K562 (cell line): Measurements from ENCODE around the gene SMIM3. TPM values are rescaled to one million over a fixed set of nuclear protein-coding genes. Genes with fewer than 3 reads are reported as not detected.

Experiments
- CBX3 ChIP-seq, 2 experiments: IDR thresholded peaks; 1 replicate in 1 of 2; 2 replicates in 1 of 2; pipeline ENCODE4 v1.6.1; 2012; ENCODE audit warnings: inconsistent platforms in 2 of 2, low read length in 2 of 2, borderline replicate concordance in 1 of 2, control low read depth in 1 of 2
- DMBX1 ChIP-seq: fragments of 250-450 bp; sonication (Bioruptor Pico); IDR thresholded peaks from 2 replicates; pipeline ENCODE4 v1.8.0; 2022; ENCODE audit warnings: inconsistent platforms, mild to moderate bottlenecking, moderate library complexity, borderline replicate concordance
- ESRRA ChIP-seq: fragments of 450-650 bp; IDR thresholded peaks from 2 replicates; pipeline ENCODE4 v1.6.1; 2014; ENCODE audit warnings: low read depth, mild to moderate bottlenecking, moderate library complexity, borderline replicate concordance
- ETV5 ChIP-seq: sonication (generic); formaldehyde crosslinking; IDR thresholded peaks from 2 replicates; pipeline ENCODE4 v1.4.0; 2020; ENCODE audit warnings: low read depth, mild to moderate bottlenecking, missing genetic modification reagents
- FOXJ2 ChIP-seq: fragments of 200-800 bp; sonication (Bioruptor generic); IDR thresholded peaks from 2 replicates; pipeline ENCODE4 v1.6.1; 2016; ENCODE audit warnings: missing genetic modification characterization, missing compliant biosample characterization
- FOXK2 ChIP-seq, 2 experiments: fragments of 450-650 bp; IDR thresholded peaks in 1 of 2; conservative IDR thresholded peaks in 1 of 2; 2 replicates each; pipeline ENCODE4 v1.6.1; 2016; ENCODE audit warnings: low read depth in 2 of 2, mild to moderate bottlenecking in 1 of 2
- FOXO4 ChIP-seq: fragments of 450-650 bp; formaldehyde crosslinking; IDR thresholded peaks from 2 replicates; pipeline ENCODE4 v1.4.0; 2020; ENCODE audit warnings: mild to moderate bottlenecking, moderate library complexity
- GATAD2B ChIP-seq: fragments of 450-650 bp; IDR thresholded peaks from 2 replicates; pipeline ENCODE4 v1.6.1; 2017; ENCODE audit warnings: mild to moderate bottlenecking, borderline replicate concordance
- LCOR ChIP-seq: sonication (generic); formaldehyde crosslinking; IDR thresholded peaks from 2 replicates; pipeline ENCODE4 v1.8.0; 2022; ENCODE audit warnings: mild to moderate bottlenecking, missing genetic modification reagents
- MCM3 ChIP-seq: fragments of 450-650 bp; IDR thresholded peaks from 2 replicates; pipeline ENCODE4 v1.6.1; 2016
- MECOM ChIP-seq: fragments of 250-450 bp; sonication (Bioruptor Pico); IDR thresholded peaks from 2 replicates; pipeline ENCODE4 v1.8.0; 2022; ENCODE audit warnings: inconsistent platforms
- MTA3 ChIP-seq: fragments of 450-650 bp; formaldehyde crosslinking; IDR thresholded peaks from 2 replicates; pipeline ENCODE4 v1.6.1; 2017; ENCODE audit warnings: mild to moderate bottlenecking, borderline replicate concordance
- NBN ChIP-seq: fragments of 450-650 bp; IDR thresholded peaks from 2 replicates; pipeline ENCODE4 v1.6.1; 2016; ENCODE audit warnings: low read depth, mild to moderate bottlenecking
- NR3C1 ChIP-seq: sonication (generic); formaldehyde crosslinking; IDR thresholded peaks from 2 replicates; pipeline ENCODE4 v1.8.1; 2022; ENCODE audit warnings: missing genetic modification reagents
- POLR2A ChIP-seq: fragments of 450-650 bp; conservative IDR thresholded peaks from 2 replicates; pipeline ENCODE4 v1.6.1; 2016
- PRMT5 ChIP-seq: sonication (generic); formaldehyde crosslinking; IDR thresholded peaks from 2 replicates; pipeline ENCODE4 v1.5.0; 2020; ENCODE audit warnings: missing genetic modification reagents
- PRPF4 ChIP-seq: fragments of 200-400 bp; formaldehyde crosslinking; IDR thresholded peaks from one replicate; pipeline ENCODE4 v1.6.1; 2017; ENCODE audit warnings: low read length, low read depth, mild to moderate bottlenecking; ENCODE audit not compliant: insufficient read depth, poor library complexity, severe bottlenecking
- PTRF ChIP-seq: fragments of 450-650 bp; IDR thresholded peaks from 2 replicates; pipeline ENCODE4 v1.6.1; 2016; ENCODE audit warnings: mild to moderate bottlenecking, missing genetic modification characterization, missing compliant biosample characterization
- RBBP5 ChIP-seq: fragments of 200-600 bp; sonication (generic); IDR thresholded peaks from 2 replicates; pipeline ENCODE4 v1.6.1; 2012; ENCODE audit warnings: borderline replicate concordance, mild to moderate bottlenecking, low read length, control low read depth, inconsistent platforms; ENCODE audit not compliant: insufficient read depth, poor library complexity, severe bottlenecking
- RBM25 ChIP-seq: fragments of 200-400 bp; formaldehyde crosslinking; IDR thresholded peaks from 2 replicates; pipeline ENCODE4 v1.6.1; 2018; ENCODE audit warnings: low read length, low read depth, moderate library complexity; ENCODE audit not compliant: severe bottlenecking
- SIN3A ChIP-seq, 2 experiments: fragments of 150-350 bp in 1 of 2; IDR thresholded peaks; 2 replicates each; pipeline ENCODE4 v1.6.1; 2011 to 2016; ENCODE audit warnings: borderline replicate concordance in 2 of 2, low read depth in 2 of 2, low read length in 2 of 2, mild to moderate bottlenecking in 2 of 2, moderate library complexity in 2 of 2; ENCODE audit not compliant: control insufficient read depth in 1 of 2
- SMC3 ChIP-seq: conservative IDR thresholded peaks from 2 replicates; pipeline ENCODE4 v1.6.1; 2011; ENCODE audit warnings: low read depth, low read length, improper control_type of control experiment; ENCODE audit not compliant: insufficient read depth
- TEAD2 ChIP-seq: fragments of 450-650 bp; IDR thresholded peaks from 2 replicates; pipeline ENCODE4 v1.6.1; 2016; ENCODE audit warnings: missing genetic modification characterization, control low read depth, missing compliant biosample characterization
- ZFPM2 ChIP-seq: fragments of 250-450 bp; sonication (Bioruptor Pico); IDR thresholded peaks from 2 replicates; pipeline ENCODE4 v1.5.1; 2022; ENCODE audit warnings: mild to moderate bottlenecking
- ZNF212 ChIP-seq: fragments of 450-650 bp; formaldehyde crosslinking; IDR thresholded peaks from 2 replicates; pipeline ENCODE4 v1.4.0; 2020; ENCODE audit warnings: mild to moderate bottlenecking
- ZNF274 ChIP-seq: IDR thresholded peaks from 2 replicates; pipeline ENCODE4 v1.6.1; 2011; ENCODE audit warnings: low read depth, mild to moderate bottlenecking, low read length, moderate library complexity, borderline replicate concordance
- ZNF282 ChIP-seq: sonication (generic); formaldehyde crosslinking; IDR thresholded peaks from 2 replicates; pipeline ENCODE4 v1.8.1; 2023; ENCODE audit warnings: missing genetic modification reagents
- ZNF316 ChIP-seq: fragments of 450-650 bp; IDR thresholded peaks from 2 replicates; pipeline ENCODE4 v1.6.1; 2016
- ZNF445 ChIP-seq: fragments of 250-450 bp; sonication (Bioruptor Pico); IDR thresholded peaks from 2 replicates; pipeline ENCODE4 v1.4.0; 2020; ENCODE audit warnings: low read depth, mild to moderate bottlenecking, moderate library complexity
- ZNF696 ChIP-seq: fragments of 250-450 bp; sonication (Bioruptor Pico); conservative IDR thresholded peaks from 2 replicates; pipeline ENCODE4 v1.4.0; 2020; ENCODE audit warnings: mild to moderate bottlenecking, moderate library complexity
- ZNF75A ChIP-seq: fragments of 450-650 bp; formaldehyde crosslinking; IDR thresholded peaks from 2 replicates; pipeline ENCODE4 v1.4.0; 2020; ENCODE audit warnings: mild to moderate bottlenecking
- polyA plus RNA-seq, 8 experiments: library from polyadenylated mRNA; depleted of rRNA in 4 of 8; stranded (reverse) in 5 of 8; unstranded in 3 of 8; fragments of >200 nt; fragmentation: Nextera tagmentation in 2 of 8; fragmentation: Illumina TruSeq in 1 of 8; extraction: Ambion mirVana in 2 of 8; extraction: Trizol in 1 of 8; gene quantifications; 2 replicates each; pipeline versions ENCODE4 v1.2.1 to v1.2.3, GENCODE V29; 2011 to 2014; ENCODE audit warnings: inconsistent platforms in 1 of 8, missing spikeins in 1 of 8
- total RNA-seq, 7 experiments: library from RNA; depleted of rRNA in 6 of 7; stranded (reverse); fragments of >200 nt in 6 of 7; fragmentation: Illumina TruSeq in 2 of 7; extraction: Trizol in 2 of 7; gene quantifications; 2 replicates each; pipeline versions ENCODE4 v1.2.1 to v1.2.3, GENCODE V29; 2011 to 2021; ENCODE audit warnings: low replicate concordance in 1 of 7

Gene SMIM3
- total and polyA plus RNA-seq, 9 of the 15 experiments (the other 6 are each of a cell fraction or from before 2014, with no cell fraction given), result 4.1 to 27.7 (median 13.6) TPM

- TF ChIP-seq POLR2A, result 0 out of 2 replicates have a peak, but pooled peaks have one; percentile 40
- TF ChIP-seq ZNF696 (CRISPR knock-in tag), result no peak
- no peak for TF ChIP-seq SMC3
- TF ChIP-seq CBX3 (IDR thresholded peaks at IDR 0.05; ENCODE audit: borderline replicate concordance in 1 of 2, low read length in 2 of 2), result peak in 1 of 2 experiments; percentile 47; a peak in 1 of 3 replicates
- TF ChIP-seq PTRF (tag), result peak; percentile 69
- TF ChIP-seq GATAD2B, result no peak
- TF ChIP-seq ZFPM2, result no peak
- TF ChIP-seq SIN3A (IDR thresholded peaks at IDR 0.05; ENCODE audit: borderline replicate concordance in 2 of 2, control insufficient read depth in 1 of 2, low read depth in 2 of 2, low read length in 2 of 2), result no peak
- no peak for TF ChIP-seq MCM3
- no peak for TF ChIP-seq ZNF274
- TF ChIP-seq MTA3, result peak; percentile 67; the same call in 1 of the 2 replicates
- no peak for TF ChIP-seq ZNF316
- peak; percentile 85; the same call in 1 of the 2 replicates for TF ChIP-seq NBN
- TF ChIP-seq MECOM (CRISPR knock-in tag), result 0 out of 2 replicates have a peak, but pooled peaks have one; percentile 26
- TF ChIP-seq ZNF282 (CRISPR knock-in tag), result no peak
- TF ChIP-seq TEAD2, result no peak
- TF ChIP-seq ZNF212 (CRISPR knock-in tag), result no peak
- TF ChIP-seq PRPF4, result no peak
- TF ChIP-seq PRMT5, result no peak
- no peak for TF ChIP-seq NR3C1
- TF ChIP-seq DMBX1 (CRISPR knock-in tag), result peak; percentile 85
- no peak for TF ChIP-seq LCOR (CRISPR knock-in tag)
- TF ChIP-seq RBM25, result no peak
- TF ChIP-seq ETV5 (CRISPR knock-in tag), result peak; percentile 68; the same call in 1 of the 2 replicates
- TF ChIP-seq FOXO4 (CRISPR knock-in tag), result no peak
- TF ChIP-seq FOXK2 (conservative IDR thresholded peaks at IDR 0.05 in 1 of 2, IDR thresholded peaks at IDR 0.05 in 1 of 2; ENCODE audit: low read depth in 2 of 2), result peak; percentile 47 to 65; a peak in 3 of 4 replicates
- TF ChIP-seq ESRRA, result peak; percentile 56; the same call in 1 of the 2 replicates
- no peak for TF ChIP-seq ZNF445
- TF ChIP-seq ZNF75A, result peak; percentile 58; the same call in 1 of the 2 replicates
- TF ChIP-seq RBBP5, result peak; percentile 60
- no peak for TF ChIP-seq FOXJ2 (tag)
Measured at GRCh38 chr5:150763023-150763769, 15.4 kb upstream of the SMIM3 start (continued).
